Kidney (tissue), 14 donors: ENCODE results near the gene ADAMTS13. TPM values are rescaled to one million over a fixed set of nuclear protein-coding genes. Genes with fewer than 3 reads are reported as not detected.

Experiments
- DNase-seq, 5 donors: peaks; one replicate each; pipeline ENCODE4 v3.0.0-alpha.2; 2013 to 2020
- FAIRE-seq: peaks from 2 replicates; lab custom pipeline; 2012; peaks lifted over from hg19 to GRCh38; lab: Jason Lieb, UNC
- H3K27ac ChIP-seq, 2 donors: one replicate each; pipeline ENCODE4 v1.7.0; 2013; ENCODE audit warnings: low read depth in 2 of 2, low read length in 2 of 2, inconsistent platforms in 1 of 2
- H3K27me3 ChIP-seq: one replicate; pipeline ENCODE4 v1.7.1; 2013; ENCODE audit warnings: low read length, inconsistent platforms; ENCODE audit not compliant: control insufficient read depth, insufficient read depth
- H3K36me3 ChIP-seq, 3 donors: one replicate each; pipeline versions ENCODE4 v1.7.0 to v1.7.1; 2013; ENCODE audit warnings: low read length in 3 of 3, control low read depth in 1 of 3, inconsistent platforms in 1 of 3; ENCODE audit not compliant: insufficient read depth in 3 of 3, control insufficient read depth in 2 of 3
- H3K4me1 ChIP-seq, 3 donors: one replicate each; pipeline versions ENCODE4 v1.7.0 to v1.7.1; 2013; ENCODE audit warnings: low read length in 3 of 3, inconsistent platforms in 1 of 3, low read depth in 1 of 3; ENCODE audit not compliant: control insufficient read depth in 2 of 3, insufficient read depth in 2 of 3
- H3K4me3 ChIP-seq, 3 donors: one replicate each; pipeline versions ENCODE4 v1.7.0 to v1.8.1; 2013; ENCODE audit warnings: low read length in 3 of 3, control low read depth in 1 of 3, inconsistent platforms in 1 of 3
- H3K9ac ChIP-seq, 3 donors: one replicate each; pipeline versions ENCODE4 v1.7.0 to v1.7.1; 2013; ENCODE audit warnings: low read length in 3 of 3, control low read depth in 1 of 3, inconsistent platforms in 1 of 3
- H3K9me3 ChIP-seq, 3 donors: one replicate each; pipeline versions ENCODE4 v1.7.0 to v1.7.1; 2013; ENCODE audit warnings: low read length in 3 of 3, control low read depth in 1 of 3, inconsistent platforms in 1 of 3; ENCODE audit not compliant: control insufficient read depth in 2 of 3, insufficient read depth in 1 of 3
- CTCF ChIP-seq: IDR thresholded peaks from 3 replicates; pipeline ENCODE4 v1.5.1; 2012; ENCODE audit warnings: mild to moderate bottlenecking, moderate library complexity, borderline replicate concordance; ENCODE audit not compliant: insufficient read depth; ENCODE audit errors: extremely low read depth
- intact Hi-C: fragments of 100-400 bp; cut with DNase I; formaldehyde crosslinking; loops from one replicate; pipeline ENCODE4 v1.11.1; 2022
- polyA plus RNA-seq: library from polyadenylated mRNA; stranded (reverse); fragments of 350-450 nt; fragmentation: Illumina TruSeq; extraction: RNeasy Lipid Tissue Mini Kit (QIAGEN cat#74804); gene quantifications from one replicate; pipeline ENCODE4 v1.2.3, GENCODE V29; 2014; ENCODE audit warnings: low read depth, low replicate concordance; ENCODE audit not compliant: insufficient read depth
- total RNA-seq: library from RNA; stranded (reverse); fragmentation: NEBNext Ultra II Directional; extraction: Animal tissue kit (Norgen Biotek cat#: 25700); gene quantifications from one replicate; pipeline ENCODE4 v1.2.1, GENCODE V29; 2021
- donor health status: control.
- donor health status: control.
- donor health status: control.
- donor health status: control.
- donor health status: control.
- donor health status: DM: yes; HTN: yes; CAD: no.
- donor health status: Normal renal cell carcinoma (clear cell type).

The ADAMTS13 gene
- total and polyA plus RNA-seq, 2 donors from 2014 or later = 3.1 to 3.6 TPM

GRCh38 chr9:133490865-133491655 lies 68.9 kb downstream of the ADAMTS13 start:
- peak in 3 of 5 donors; percentile 29 to 71 (median 66) for DNase-seq
- Histone ChIP-seq H3K4me1 (peaks cover 0 to 7% (median 0%) of the 10 kb centered on the region in 3 donors), H3K9ac (no peak overlapping the region), H3K36me3 (no peaks in the 10 kb centered on the region), H3K27ac (no peak overlapping the region), H3K9me3 (no peaks in the 10 kb centered on the region), H3K4me3 (no peak overlapping the region), H3K27me3 (no peaks in the 10 kb centered on the region)
- no peak for TF ChIP-seq CTCF
- intact Hi-C loops = no loop called here
- FAIRE-seq = no peak

- intact Hi-C loops = no loop called here
- FAIRE-seq (no peak), DNase-seq (peak in 1 of 5 donors; percentile 65)
- Histone ChIP-seq H3K27ac (peak overlapping the region in 1 of 2 donors; percentile 32), H3K4me1 (peaks cover 0 to 7% (median 0%) of the 10 kb centered on the region in 3 donors), H3K4me3 (no peak overlapping the region), H3K36me3 (no peaks in the 10 kb centered on the region), H3K9ac (no peak overlapping the region), H3K9me3 (no peaks in the 10 kb centered on the region), H3K27me3 (no peaks in the 10 kb centered on the region)
- no peak for TF ChIP-seq CTCF
These were observed 69.4 kb downstream of the ADAMTS13 start for GRCh38 chr9:133491656-133491925.

GRCh38 chr9:133492061-133493021 lies 70.2 kb downstream of the ADAMTS13 start:
- Histone ChIP-seq H3K36me3 (no peaks in the 10 kb centered on the region), H3K4me1 (peaks cover 0 to 7% (median 0%) of the 10 kb centered on the region in 3 donors), H3K27ac (peak overlapping the region; percentile 32), H3K4me3 (no peak overlapping the region), H3K27me3 (no peaks in the 10 kb centered on the region), H3K9ac (no peak overlapping the region), H3K9me3 (no peaks in the 10 kb centered on the region)
- intact Hi-C loops = no loop called here
- peak in 3 of 5 donors; percentile 60 to 74 (median 62) for DNase-seq
- no peak for TF ChIP-seq CTCF
- FAIRE-seq = no peak
